Measurements from ENCODE around the gene NANOS2. TPM values are rescaled to one million over a fixed set of nuclear protein-coding genes. Genes with fewer than 3 reads are reported as not detected.

Gene NANOS2
- total RNA-seq, 6 experiments from 2014 or later = not detected

- DNase-seq = peak; percentile 58 to 75 (median 72)
- Histone ChIP-seq H3K27ac (peak overlapping the region; percentile 49 to 62 (median 54)), H3K36me3 (no peaks in the 10 kb centered on the region), H3K9me3 (no peaks in the 10 kb centered on the region), H3K4me1 (peaks cover 0 to 31% (median 12%) of the 10 kb centered on the region in 4 donors), H3K4me3 (peak overlapping the region; percentile 82 to 98 (median 92)), H3K27me3 (no peaks in the 10 kb centered on the region)
- intact Hi-C loops (cut with DNase I) = no loop called here
- 35% methylated on average over 8 of the region's 9 CpGs for WGBS (ENCODE audit: insufficient coverage, low coverage, low lambda C conversion rate, missing lambda C conversion rate)
- no peak for TF ChIP-seq POLR2A (IDR thresholded peaks at IDR 0.05)
- TF ChIP-seq, protein P1, sequence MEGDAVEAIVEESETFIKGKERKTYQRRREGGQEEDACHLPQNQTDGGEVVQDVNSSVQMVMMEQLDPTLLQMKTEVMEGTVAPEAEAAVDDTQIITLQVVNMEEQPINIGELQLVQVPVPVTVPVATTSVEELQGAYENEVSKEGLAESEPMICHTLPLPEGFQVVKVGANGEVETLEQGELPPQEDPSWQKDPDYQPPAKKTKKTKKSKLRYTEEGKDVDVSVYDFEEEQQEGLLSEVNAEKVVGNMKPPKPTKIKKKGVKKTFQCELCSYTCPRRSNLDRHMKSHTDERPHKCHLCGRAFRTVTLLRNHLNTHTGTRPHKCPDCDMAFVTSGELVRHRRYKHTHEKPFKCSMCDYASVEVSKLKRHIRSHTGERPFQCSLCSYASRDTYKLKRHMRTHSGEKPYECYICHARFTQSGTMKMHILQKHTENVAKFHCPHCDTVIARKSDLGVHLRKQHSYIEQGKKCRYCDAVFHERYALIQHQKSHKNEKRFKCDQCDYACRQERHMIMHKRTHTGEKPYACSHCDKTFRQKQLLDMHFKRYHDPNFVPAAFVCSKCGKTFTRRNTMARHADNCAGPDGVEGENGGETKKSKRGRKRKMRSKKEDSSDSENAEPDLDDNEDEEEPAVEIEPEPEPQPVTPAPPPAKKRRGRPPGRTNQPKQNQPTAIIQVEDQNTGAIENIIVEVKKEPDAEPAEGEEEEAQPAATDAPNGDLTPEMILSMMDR (IDR thresholded peaks at IDR 0.05) = no peak
- peak in 3 of 4 donors; percentile 2 to 6 (median 4) for ATAC-seq
Observed at GRCh38 chr19:45865269-45865948, 49.2 kb downstream of the NANOS2 start.

GRCh38 chr19:45864629-45865082, 49.9 kb downstream of the NANOS2 start:
- no peak for ATAC-seq

GRCh38 chr19:45863840-45864628, 50.5 kb downstream of the NANOS2 start, which contains the start of gene FOXA3:
TSS of gene FOXA3 (plus strand) at chr19:45864326. CDS start at chr19:45864457, 131 bp downstream.
- Histone ChIP-seq H3K4me1 (peaks cover 0 to 37% (median 12%) of the 10 kb centered on the region in 4 donors), H3K9me3 (no peaks in the 10 kb centered on the region), H3K4me3 (peak within 1 kb of the TSS; percentile 82 to 98 (median 92)), H3K27ac (peak within 1 kb of the TSS; percentile 49 to 62 (median 54)), H3K36me3 (peaks cover 0 to 4% (median 0%) of the 10 kb centered on the region in 4 donors), H3K27me3 (no peaks in the 10 kb centered on the region)
- peak; percentile 84 for TF ChIP-seq POLR2A (IDR thresholded peaks at IDR 0.05)
- TF ChIP-seq, protein P1 (IDR thresholded peaks at IDR 0.05) = peak in 3 of 4 donors; percentile 84 to 94 (median 87)
- WGBS (ENCODE audit: insufficient coverage, low coverage, low lambda C conversion rate, missing lambda C conversion rate) = 3% methylated on average over 37 of the region's 71 CpGs
- intact Hi-C loops (cut with DNase I) = no loop called here
- peak; percentile 67 to 81 (median 75) for ATAC-seq
- DNase-seq = peak; percentile 81 to 85 (median 85)

More at GRCh38 chr19:45864629-45865082, 49.9 kb downstream of the NANOS2 start:
- no peaks in the 10 kb centered on the region for H3K27me3 ChIP-seq
- intact Hi-C loops (cut with DNase I) = no loop called here
- TF ChIP-seq, protein P1 (IDR thresholded peaks at IDR 0.05) = no peak
- no peak for TF ChIP-seq POLR2A (IDR thresholded peaks at IDR 0.05)
- WGBS (ENCODE audit: insufficient coverage, low coverage, low lambda C conversion rate, missing lambda C conversion rate) = 11% methylated on average over 12 of the region's 12 CpGs
- peak overlapping the region; percentile 82 to 98 (median 92) for H3K4me3 ChIP-seq
- H3K9me3 ChIP-seq = no peaks in the 10 kb centered on the region
- H3K36me3 ChIP-seq = no peaks in the 10 kb centered on the region
- peak overlapping the region; percentile 49 to 62 (median 54) for H3K27ac ChIP-seq
- no peak for DNase-seq
- peaks cover 0 to 36% (median 12%) of the 10 kb centered on the region in 4 donors for H3K4me1 ChIP-seq

DNA sequence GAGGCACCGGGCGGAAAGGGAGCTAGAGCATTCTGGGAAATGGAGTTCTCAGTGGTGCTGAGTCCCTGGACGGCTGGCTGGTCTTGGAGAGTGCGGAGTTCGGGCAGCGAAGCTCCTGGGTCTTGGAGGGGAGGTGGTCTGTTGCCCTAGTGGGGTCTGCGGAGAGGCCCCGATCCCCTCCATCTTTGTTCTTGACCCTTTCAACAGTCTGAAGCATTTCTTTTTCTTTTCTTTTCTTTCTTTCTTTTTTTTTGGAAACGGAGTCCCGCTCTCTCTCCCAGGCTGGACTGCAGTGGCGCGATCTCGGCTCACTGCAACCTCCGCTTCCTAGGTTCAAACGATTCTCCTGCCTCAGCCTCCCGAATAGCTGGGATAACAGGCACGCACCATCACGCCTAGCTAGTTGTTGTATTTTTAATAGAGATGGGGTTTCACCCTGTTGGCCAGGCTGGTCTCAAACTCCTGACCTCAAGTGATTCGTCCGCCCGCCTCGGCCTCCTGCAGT, 51.2 kb downstream of the NANOS2 start:
- DNase-seq = no peak
- Histone ChIP-seq H3K9me3 (no peaks in the 10 kb centered on the region), H3K36me3 (peaks cover 0 to 11% (median 1%) of the 10 kb centered on the region in 4 donors), H3K4me1 (peaks cover 0 to 37% (median 12%) of the 10 kb centered on the region in 4 donors), H3K27me3 (no peaks in the 10 kb centered on the region), H3K4me3 (peak overlapping the region; percentile 82 to 98 (median 92)), H3K27ac (peak overlapping the region in 2 of 3 donors; percentile 32 to 62)
- ATAC-seq = peak in 1 of 4 donors; percentile 0
- TF ChIP-seq, protein P1 (IDR thresholded peaks at IDR 0.05) = no peak
- peak; percentile 28 for TF ChIP-seq POLR2A (IDR thresholded peaks at IDR 0.05)
- intact Hi-C loops (cut with DNase I) = no loop called here
- 9% methylated on average over 19 of the region's 22 CpGs for WGBS (ENCODE audit: insufficient coverage, low coverage, low lambda C conversion rate, missing lambda C conversion rate)

Measured in right lobe of liver (tissue), 6 donors.